ENCODE results near the gene SNORC. TPM values are rescaled to one million over a fixed set of nuclear protein-coding genes. Genes with fewer than 3 reads are reported as not detected.
"Not testable (repeated sequence)": the region's sequence is repeated elsewhere in the genome, so short reads cannot be mapped to it uniquely, and the experiment has no call there.

Gene SNORC
- total RNA-seq, 1 donor from 2014 or later = 2.8 TPM

DNA sequence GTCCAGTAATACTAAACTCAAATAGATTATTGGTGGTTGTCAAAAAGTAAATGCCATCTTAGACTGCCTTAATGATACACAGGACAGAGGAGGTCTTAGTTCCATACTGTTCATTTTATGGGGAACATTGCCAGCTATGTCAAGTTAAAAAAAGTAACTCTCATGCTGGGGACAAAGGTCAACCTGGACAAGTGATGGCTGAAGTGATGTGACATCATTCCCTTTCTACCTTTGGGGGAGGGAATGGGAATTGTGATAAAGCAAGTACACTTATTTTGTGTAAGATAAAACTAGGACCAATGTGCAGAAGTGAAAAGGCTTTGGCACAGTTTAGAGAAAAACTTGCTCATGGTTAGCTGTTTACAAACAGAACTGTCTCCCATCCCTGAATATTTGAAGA is 24.0 kb upstream of the SNORC start:
- no peak for DNase-seq (ENCODE audit: low spot score, unreplicated experiment)
- Mint-ChIP-seq H3K4me1 (ENCODE audit: low read depth) (no peaks in the 10 kb centered on the region), H3K9me3 (ENCODE audit: low read depth) (no peaks in the 10 kb centered on the region), H3K27me3 (no peaks in the 10 kb centered on the region), H3K27ac (no peak overlapping the region), H3K4me3 (ENCODE audit: low read depth) (no peak overlapping the region), H3K36me3 (ENCODE audit: insufficient read depth) (peaks cover 23% of the 10 kb centered on the region)
- TF ChIP-seq, protein P1, sequence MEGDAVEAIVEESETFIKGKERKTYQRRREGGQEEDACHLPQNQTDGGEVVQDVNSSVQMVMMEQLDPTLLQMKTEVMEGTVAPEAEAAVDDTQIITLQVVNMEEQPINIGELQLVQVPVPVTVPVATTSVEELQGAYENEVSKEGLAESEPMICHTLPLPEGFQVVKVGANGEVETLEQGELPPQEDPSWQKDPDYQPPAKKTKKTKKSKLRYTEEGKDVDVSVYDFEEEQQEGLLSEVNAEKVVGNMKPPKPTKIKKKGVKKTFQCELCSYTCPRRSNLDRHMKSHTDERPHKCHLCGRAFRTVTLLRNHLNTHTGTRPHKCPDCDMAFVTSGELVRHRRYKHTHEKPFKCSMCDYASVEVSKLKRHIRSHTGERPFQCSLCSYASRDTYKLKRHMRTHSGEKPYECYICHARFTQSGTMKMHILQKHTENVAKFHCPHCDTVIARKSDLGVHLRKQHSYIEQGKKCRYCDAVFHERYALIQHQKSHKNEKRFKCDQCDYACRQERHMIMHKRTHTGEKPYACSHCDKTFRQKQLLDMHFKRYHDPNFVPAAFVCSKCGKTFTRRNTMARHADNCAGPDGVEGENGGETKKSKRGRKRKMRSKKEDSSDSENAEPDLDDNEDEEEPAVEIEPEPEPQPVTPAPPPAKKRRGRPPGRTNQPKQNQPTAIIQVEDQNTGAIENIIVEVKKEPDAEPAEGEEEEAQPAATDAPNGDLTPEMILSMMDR (IDR thresholded peaks at IDR 0.05; ENCODE audit: unreplicated experiment) = no peak

DNA sequence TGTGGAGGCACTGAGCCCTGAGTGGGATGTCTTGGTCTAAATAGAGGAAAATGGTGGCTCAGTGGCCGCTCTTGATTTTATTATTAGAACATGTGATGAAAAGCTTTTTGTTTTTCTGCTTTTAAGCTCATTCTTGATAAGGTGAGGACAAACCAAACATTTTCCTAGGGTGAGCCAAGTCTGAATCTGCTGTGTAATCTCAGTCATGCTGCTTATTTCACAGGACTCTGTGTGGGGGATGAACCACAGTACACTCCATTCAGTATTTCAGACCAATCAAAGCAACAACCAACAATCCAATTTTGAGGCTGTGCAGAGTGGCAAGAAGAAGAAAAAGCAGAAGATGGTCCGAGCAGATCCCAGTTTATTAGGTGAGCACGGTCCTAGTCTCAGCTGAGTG is 20.0 kb upstream of the SNORC start:
- no peaks in the 10 kb centered on the region for H3K27me3 Mint-ChIP-seq
- H3K27ac Mint-ChIP-seq = no peak overlapping the region
- TF ChIP-seq, protein P1 (IDR thresholded peaks at IDR 0.05; ENCODE audit: unreplicated experiment) = no peak
- H3K36me3 Mint-ChIP-seq (ENCODE audit: insufficient read depth) = peaks cover 22% of the 10 kb centered on the region
- no peak overlapping the region for H3K4me3 Mint-ChIP-seq (ENCODE audit: low read depth)
- H3K4me1 Mint-ChIP-seq (ENCODE audit: low read depth) = no peaks in the 10 kb centered on the region
- H3K9me3 Mint-ChIP-seq (ENCODE audit: low read depth) = no peaks in the 10 kb centered on the region
- no peak for DNase-seq (ENCODE audit: low spot score, unreplicated experiment)

DNA sequence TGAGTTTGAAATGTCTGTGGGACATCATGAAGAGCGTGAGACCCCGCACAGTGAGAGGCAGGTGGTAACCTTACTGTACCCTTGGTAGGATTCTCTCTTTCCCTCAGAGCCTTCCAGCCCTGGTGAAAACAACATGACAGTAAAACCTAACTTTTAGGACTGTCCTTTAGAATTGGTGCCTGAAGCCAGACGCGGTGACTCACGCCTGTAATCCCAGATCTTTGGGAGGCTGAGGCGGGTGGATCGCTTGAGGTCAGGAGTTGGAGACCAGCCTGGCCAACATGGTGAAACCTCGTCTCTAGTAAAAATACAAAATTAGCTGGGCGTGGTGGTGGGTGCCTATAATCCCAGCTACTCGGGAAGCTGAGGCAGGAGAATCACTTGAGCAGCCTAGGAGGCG is 18.0 kb upstream of the SNORC start:
- H3K27me3 Mint-ChIP-seq; DNase-seq (ENCODE audit: low spot score, unreplicated experiment); H3K4me1 Mint-ChIP-seq (ENCODE audit: low read depth); H3K9me3 Mint-ChIP-seq (ENCODE audit: low read depth); H3K4me3 Mint-ChIP-seq (ENCODE audit: low read depth): not testable (repeated sequence)
- H3K27ac Mint-ChIP-seq = peak overlapping the region; percentile 83
- H3K36me3 Mint-ChIP-seq (ENCODE audit: insufficient read depth) = peaks cover 23% of the 10 kb centered on the region

DNA sequence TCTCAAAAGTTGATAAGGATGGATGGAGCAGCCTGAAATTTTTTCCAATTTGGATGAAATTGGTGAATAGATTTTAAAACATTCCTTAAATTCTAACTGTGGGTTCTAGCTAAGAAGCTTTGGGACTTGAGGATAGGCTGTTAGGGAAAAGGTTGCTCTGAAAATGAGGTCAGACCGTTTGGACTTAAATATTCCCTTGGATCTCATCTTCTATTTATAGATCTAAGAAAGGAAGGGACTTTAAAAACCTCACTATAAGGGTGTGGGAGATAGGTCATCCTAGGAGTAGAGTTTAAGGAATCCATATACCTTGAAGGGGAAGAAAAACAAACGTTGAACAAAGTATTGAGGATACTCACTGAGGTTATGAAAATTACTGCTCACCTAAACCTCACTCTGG is 17.4 kb upstream of the SNORC start:
- Mint-ChIP-seq H3K9me3 (ENCODE audit: low read depth) (no peaks in the 10 kb centered on the region), H3K27me3 (no peaks in the 10 kb centered on the region), H3K36me3 (ENCODE audit: insufficient read depth) (peaks cover 26% of the 10 kb centered on the region), H3K27ac (peak overlapping the region; percentile 65), H3K4me3 (ENCODE audit: low read depth) (no peak overlapping the region), H3K4me1 (ENCODE audit: low read depth) (peaks cover 6% of the 10 kb centered on the region)
- TF ChIP-seq, protein P1 (IDR thresholded peaks at IDR 0.05; ENCODE audit: unreplicated experiment) = no peak
- no peak for DNase-seq (ENCODE audit: low spot score, unreplicated experiment)

DNA sequence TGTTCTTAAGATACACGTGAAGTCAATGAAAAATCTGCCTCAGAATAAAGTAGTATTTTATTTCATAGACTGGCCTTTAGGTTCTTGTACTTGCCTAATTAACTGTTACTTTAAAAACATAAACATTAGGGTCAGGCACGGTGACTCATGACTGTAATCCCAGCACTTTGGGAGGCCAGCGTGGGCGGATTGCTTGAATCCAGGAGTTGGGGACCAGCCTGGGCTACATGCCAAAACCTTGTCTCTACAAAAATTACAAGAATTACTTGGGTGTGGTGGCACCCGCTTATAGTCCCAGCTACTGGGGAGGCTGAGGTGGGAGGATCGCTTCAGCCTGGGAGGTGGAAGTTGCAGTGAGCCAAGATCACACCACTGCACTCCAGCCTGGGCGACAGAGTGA is 16.0 kb upstream of the SNORC start:
- H3K36me3 Mint-ChIP-seq (ENCODE audit: insufficient read depth) = peaks cover 26% of the 10 kb centered on the region
- DNase-seq (ENCODE audit: low spot score, unreplicated experiment) = no peak
- H3K9me3 Mint-ChIP-seq (ENCODE audit: low read depth) = no peaks in the 10 kb centered on the region

DNA sequence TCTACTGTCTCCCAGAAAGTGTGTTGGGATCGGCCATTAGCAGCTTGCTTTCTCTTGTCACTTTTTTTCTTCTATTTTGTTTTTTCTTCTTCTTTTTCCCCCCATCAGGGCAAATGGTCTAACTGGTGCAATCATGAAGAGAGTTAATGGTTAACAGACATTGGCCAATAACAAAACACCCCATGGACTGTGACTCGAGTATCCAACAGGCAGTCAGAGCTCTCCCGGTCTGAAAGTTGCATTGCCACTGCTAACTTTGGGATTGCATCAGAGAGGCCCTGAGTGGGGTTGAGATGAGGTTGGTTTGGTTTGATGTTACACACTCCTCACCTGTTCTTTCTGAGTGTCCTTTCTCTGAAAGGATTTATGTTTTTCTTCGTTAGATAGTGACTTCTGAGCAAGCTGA is 12.9 kb upstream of the SNORC start:
- Mint-ChIP-seq H3K4me3 (ENCODE audit: low read depth) (no peak overlapping the region), H3K27ac (no peak overlapping the region), H3K9me3 (ENCODE audit: low read depth) (no peaks in the 10 kb centered on the region), H3K27me3 (no peaks in the 10 kb centered on the region), H3K36me3 (ENCODE audit: insufficient read depth) (peaks cover 30% of the 10 kb centered on the region), H3K4me1 (ENCODE audit: low read depth) (peaks cover 13% of the 10 kb centered on the region)
- DNase-seq (ENCODE audit: low spot score, unreplicated experiment) = no peak
- TF ChIP-seq, protein P1 (IDR thresholded peaks at IDR 0.05; ENCODE audit: unreplicated experiment) = no peak

More for the DNA sequence above, 16.0 kb upstream of the SNORC start:
- no peak overlapping the region for H3K27ac Mint-ChIP-seq
- H3K27me3 Mint-ChIP-seq = no peaks in the 10 kb centered on the region
- no peak overlapping the region for H3K4me3 Mint-ChIP-seq (ENCODE audit: low read depth)
- TF ChIP-seq, protein P1 (IDR thresholded peaks at IDR 0.05; ENCODE audit: unreplicated experiment) = no peak
- peaks cover 6% of the 10 kb centered on the region for H3K4me1 Mint-ChIP-seq (ENCODE audit: low read depth)

Data from progenitor cell of endocrine pancreas (in vitro differentiated cells).